PC-3 (cell line): ENCODE measurements around the gene FBXW10.
"Not testable (repeated sequence)": the region's sequence is repeated elsewhere in the genome, so short reads cannot be mapped to it uniquely, and the experiment has no call there.

Experiments used
- CTCF ChIP-seq: fragments of 300-600 bp; sonication (generic); conservative IDR thresholded peaks from 2 replicates; pipeline ENCODE4 v1.5.1; 2017; ENCODE audit warnings: antibody characterized with exemption, low read depth, mild to moderate bottlenecking, low read length
- EZH2 ChIP-seq: fragments of 300-600 bp; sonication (generic); IDR thresholded peaks from one replicate; pipeline ENCODE4 v1.6.1; 2017; ENCODE audit warnings: antibody characterized with exemption, mild to moderate bottlenecking, low read length; ENCODE audit not compliant: unreplicated experiment
- EZH2phosphoT487 ChIP-seq: fragments of 300-600 bp; sonication (generic); IDR thresholded peaks from 2 replicates; pipeline ENCODE4 v1.6.1; 2018; ENCODE audit warnings: mild to moderate bottlenecking, antibody characterized with exemption, low read length, borderline replicate concordance

- not testable (repeated sequence) for TF ChIP-seq CTCF, EZH2, EZH2phosphoT487
Measured at GRCh38 chr17:18786890-18787289, 43.0 kb downstream of the FBXW10 start.
